Activated CD4-positive, alpha-beta memory T cell treated with anti-CD3 and anti-CD28 coated beads, Interleukin-2, amount 10 ng/mL, durations not matched to agents 7 days and 5 days (primary cell): ENCODE data around the gene CA4. TPM values are rescaled to one million over a fixed set of nuclear protein-coding genes. Genes with fewer than 3 reads are reported as not detected.
"Not testable (repeated sequence)": the region's sequence is repeated elsewhere in the genome, so short reads cannot be mapped to it uniquely, and the experiment has no call there.

ENCODE experiments used
- CTCF ChIA-PET: fragments of 350-600 bp; sonication (Branson Sonifier 250); formaldehyde crosslinking; loops from one replicate; lab custom pipeline; 2021; ENCODE audit warnings: antibody characterized with exemption, inconsistent platforms; lab: Charles Lee
- POLR2A ChIA-PET: fragments of 350-600 bp; sonication (Branson Sonifier 250); formaldehyde crosslinking; loops from one replicate; lab custom pipeline; 2021; ENCODE audit warnings: antibody characterized with exemption; lab: Charles Lee
- DNase-seq: peaks from one replicate; pipeline ENCODE4 v3.0.0-alpha.2; 2020
- H3K27ac Mint-ChIP-seq: one replicate; pipeline ENCODE4 v1.8.0; 2021; ENCODE audit warnings: mild to moderate bottlenecking, mixed read lengths
- H3K27me3 Mint-ChIP-seq: one replicate; pipeline ENCODE4 v1.8.0; 2021; ENCODE audit warnings: mixed read lengths
- H3K36me3 Mint-ChIP-seq: one replicate; pipeline ENCODE4 v1.8.0; 2021; ENCODE audit warnings: low read depth, mixed read lengths
- H3K4me1 Mint-ChIP-seq: one replicate; pipeline ENCODE4 v1.8.0; 2021; ENCODE audit warnings: mixed read lengths
- H3K4me3 Mint-ChIP-seq: one replicate; pipeline ENCODE4 v1.8.0; 2021; ENCODE audit warnings: mild to moderate bottlenecking, mixed read lengths
- H3K9me3 Mint-ChIP-seq: one replicate; pipeline ENCODE4 v1.8.0; 2021; ENCODE audit warnings: mixed read lengths
- total RNA-seq, 2 experiments: library from RNA; stranded (reverse); gene quantifications; one replicate each; pipeline ENCODE4 v1.2.3, GENCODE V29; 2021

CA4 gene
- total RNA-seq, 2 experiments from 2014 or later = not detected

DNA sequence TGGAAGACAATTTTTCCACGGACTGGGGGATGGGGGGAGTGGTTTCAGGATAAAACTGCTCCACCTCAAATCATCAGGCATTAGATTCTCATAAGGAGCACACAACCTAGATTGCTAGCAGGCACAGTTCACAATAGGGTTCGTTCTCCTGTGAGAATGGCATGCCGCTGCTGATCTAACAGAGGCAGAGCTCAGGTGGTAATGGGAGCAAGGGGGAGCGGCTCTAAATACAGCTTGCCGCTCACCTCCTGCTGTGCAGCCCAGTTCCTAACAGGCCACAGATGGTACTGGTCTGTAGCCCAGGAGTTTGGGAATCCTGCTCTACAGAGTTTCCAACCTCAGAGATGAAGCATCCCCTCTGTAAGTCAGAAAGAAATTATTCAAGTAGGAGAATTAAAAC, 27.0 kb downstream of the CA4 start:
- POLR2A ChIA-PET, DNase-seq, CTCF ChIA-PET, H3K4me1 Mint-ChIP-seq, H3K4me3 Mint-ChIP-seq, H3K27me3 Mint-ChIP-seq, H3K9me3 Mint-ChIP-seq, H3K27ac Mint-ChIP-seq: not testable (repeated sequence)
- H3K36me3 Mint-ChIP-seq = peaks cover 14% of the 10 kb centered on the region

DNA sequence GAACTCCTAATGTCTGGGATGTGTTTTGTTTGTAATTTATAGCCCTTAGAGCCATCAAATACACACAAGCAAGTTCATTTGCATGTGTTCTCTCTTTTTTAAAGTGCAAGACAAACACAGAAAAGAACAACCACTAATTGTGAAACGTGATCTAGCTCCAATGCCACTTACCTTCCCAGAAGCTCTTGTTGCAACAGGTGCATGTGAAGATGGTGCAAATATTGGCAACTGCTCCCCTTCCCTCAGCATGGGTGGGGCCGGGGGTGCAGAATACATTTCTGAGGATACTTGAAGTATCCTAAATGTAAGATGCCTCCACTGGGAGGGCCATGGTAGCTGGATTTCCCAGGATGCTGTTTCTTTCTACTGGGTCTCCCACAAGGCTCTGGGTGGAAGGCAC, 28.4 kb downstream of the CA4 start:
- CTCF ChIA-PET, H3K9me3 Mint-ChIP-seq, DNase-seq, H3K4me3 Mint-ChIP-seq, POLR2A ChIA-PET, H3K27ac Mint-ChIP-seq, H3K4me1 Mint-ChIP-seq, H3K27me3 Mint-ChIP-seq: not testable (repeated sequence)
- peaks cover 14% of the 10 kb centered on the region for H3K36me3 Mint-ChIP-seq

DNA sequence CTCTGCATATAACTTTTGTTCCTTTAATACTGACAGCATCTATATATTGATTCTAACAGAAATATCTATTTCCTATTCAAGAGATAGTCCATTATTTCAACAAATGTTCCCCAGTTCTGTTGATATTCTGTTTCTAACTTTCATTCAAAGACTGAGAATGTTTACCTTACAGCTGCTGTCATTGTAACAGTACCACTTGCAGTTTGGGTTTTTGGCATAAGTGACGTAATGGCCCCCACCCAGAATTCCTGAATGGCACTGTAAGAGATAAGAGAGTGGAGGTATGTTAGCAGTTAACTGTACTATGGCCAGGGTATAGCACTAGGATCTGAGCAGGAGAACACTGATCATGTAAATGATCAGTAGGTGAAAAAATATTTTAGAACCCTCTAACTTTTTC, 30.6 kb downstream of the CA4 start:
- H3K4me1 Mint-ChIP-seq, POLR2A ChIA-PET, DNase-seq, CTCF ChIA-PET, H3K27ac Mint-ChIP-seq, H3K4me3 Mint-ChIP-seq, H3K9me3 Mint-ChIP-seq, H3K27me3 Mint-ChIP-seq: not testable (repeated sequence)
- H3K36me3 Mint-ChIP-seq = peaks cover 21% of the 10 kb centered on the region

DNA sequence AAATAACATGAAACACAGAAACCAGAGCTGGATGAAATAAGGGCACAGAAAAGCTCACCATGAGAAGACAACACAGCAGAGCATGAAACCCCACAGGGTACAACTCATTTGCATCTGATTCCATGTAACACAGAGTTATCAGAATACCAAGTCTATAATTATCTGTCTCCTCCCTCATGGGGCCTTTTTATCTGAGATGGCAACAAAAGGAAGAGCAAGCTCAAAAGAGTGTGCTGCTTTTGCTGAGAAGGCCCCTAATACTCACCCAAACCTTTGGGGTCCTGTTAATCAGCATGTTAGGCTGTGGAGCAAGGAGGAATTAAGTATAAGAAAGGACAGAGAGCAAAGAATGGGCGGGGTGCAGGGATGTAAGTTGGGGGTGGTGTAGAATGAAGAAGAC, 36.6 kb downstream of the CA4 start:
- peaks cover 27% of the 10 kb centered on the region for H3K36me3 Mint-ChIP-seq
- H3K27me3 Mint-ChIP-seq, POLR2A ChIA-PET, DNase-seq, H3K4me3 Mint-ChIP-seq, H3K9me3 Mint-ChIP-seq, H3K4me1 Mint-ChIP-seq, CTCF ChIA-PET, H3K27ac Mint-ChIP-seq: not testable (repeated sequence)

DNA sequence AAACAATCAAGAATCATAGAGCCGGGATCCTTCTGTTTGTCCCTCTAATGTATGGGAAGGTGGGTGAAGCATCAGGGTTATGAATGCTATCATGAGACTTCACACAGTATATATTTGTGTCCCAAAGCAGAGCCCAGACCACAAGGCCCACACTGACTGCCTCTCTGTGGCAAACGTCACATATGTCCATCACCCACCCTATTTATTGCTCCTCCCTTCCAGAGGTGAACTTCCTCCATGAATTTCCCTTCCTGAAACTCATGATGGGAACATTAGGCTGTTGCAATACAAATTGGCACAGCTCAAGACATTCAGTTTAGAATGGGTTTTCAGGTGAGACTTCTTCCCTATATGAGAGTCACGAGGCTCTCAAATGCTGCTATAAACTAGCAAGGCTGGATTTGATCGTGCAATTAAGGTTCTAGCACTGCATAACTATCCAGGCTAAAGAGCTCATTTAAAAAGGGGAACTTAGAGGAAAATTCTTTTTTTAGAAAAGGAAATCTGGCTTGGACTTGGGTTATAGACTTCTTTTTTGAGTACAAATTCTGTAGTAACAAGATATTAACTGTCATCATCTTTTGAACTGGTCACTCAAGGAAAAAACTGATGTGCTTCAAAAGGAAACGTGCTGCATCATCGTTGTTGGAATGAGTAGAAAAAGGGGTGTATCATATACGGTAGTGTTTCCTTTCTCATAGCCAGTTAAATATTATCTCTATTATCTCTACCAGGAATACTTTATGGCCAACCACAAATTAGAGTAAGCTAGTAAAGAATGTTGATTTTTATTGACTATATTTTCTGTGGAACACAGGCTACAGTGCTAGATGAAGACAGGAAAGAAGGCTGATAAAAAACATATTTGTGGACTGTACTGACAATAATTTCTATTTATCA, 37.3 kb downstream of the CA4 start:
- not testable (repeated sequence) for H3K9me3 Mint-ChIP-seq, H3K4me1 Mint-ChIP-seq, H3K4me3 Mint-ChIP-seq, H3K27me3 Mint-ChIP-seq, H3K27ac Mint-ChIP-seq, DNase-seq
- peaks cover 24% of the 10 kb centered on the region for H3K36me3 Mint-ChIP-seq
- ChIA-PET POLR2A (interaction anchor here (0.9 kb wide), 1 partner anchor 412 kb away, joined by 3 read pairs; no protein-coding TSS in a partner anchor), CTCF (interaction anchor here (0.6 kb wide), 1 partner anchor 584 kb away, joined by 3 read pairs; no protein-coding TSS in a partner anchor)

DNA sequence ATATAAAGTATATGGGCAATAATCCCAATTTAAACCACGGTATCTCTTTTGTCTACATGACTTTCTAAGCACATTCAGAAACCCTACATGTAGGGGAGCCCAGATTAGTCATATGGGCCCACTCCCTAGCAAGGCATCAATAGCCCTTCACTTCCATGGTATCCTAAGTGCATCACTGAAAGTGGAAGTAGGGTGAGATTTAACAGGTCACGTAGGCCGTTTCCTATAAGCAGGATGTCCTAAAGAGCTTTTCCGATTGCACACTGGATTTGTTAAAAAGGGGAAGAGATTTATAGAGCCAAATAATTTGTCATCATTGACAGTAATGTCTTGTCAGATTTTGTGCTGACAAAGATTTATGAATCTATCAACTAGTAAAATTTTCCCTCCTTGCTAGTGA, 39.0 kb downstream of the CA4 start:
- Mint-ChIP-seq H3K4me1 (peaks cover 6% of the 10 kb centered on the region), H3K4me3 (no peak overlapping the region), H3K9me3 (no peaks in the 10 kb centered on the region), H3K36me3 (peaks cover 29% of the 10 kb centered on the region), H3K27me3 (no peaks in the 10 kb centered on the region), H3K27ac (no peak overlapping the region)
- CTCF ChIA-PET = no interaction called here
- no peak for DNase-seq
- POLR2A ChIA-PET = no interaction called here

DNA sequence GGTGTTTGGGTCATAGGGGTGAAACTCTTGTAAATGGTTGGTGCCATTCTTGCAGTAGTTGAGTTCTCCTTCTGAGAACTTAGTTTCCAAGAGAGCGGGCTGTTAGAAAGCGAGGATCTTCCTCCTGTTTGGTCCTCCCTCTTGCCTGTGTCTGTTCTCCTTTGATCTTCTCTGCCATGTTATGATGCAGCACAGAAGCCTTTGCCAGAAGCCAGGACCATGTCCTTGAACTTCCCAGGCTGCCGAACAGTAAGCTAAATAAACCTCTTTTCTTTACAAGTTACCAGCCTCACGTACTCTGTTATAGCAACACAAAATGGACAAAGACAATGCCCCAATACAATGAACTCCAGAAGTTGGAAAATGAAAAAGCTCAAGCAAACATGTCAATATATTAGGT, 40.3 kb downstream of the CA4 start:
- H3K27ac Mint-ChIP-seq, H3K9me3 Mint-ChIP-seq, H3K27me3 Mint-ChIP-seq, H3K4me3 Mint-ChIP-seq, H3K4me1 Mint-ChIP-seq, POLR2A ChIA-PET, DNase-seq, CTCF ChIA-PET: not testable (repeated sequence)
- H3K36me3 Mint-ChIP-seq = peaks cover 31% of the 10 kb centered on the region

DNA sequence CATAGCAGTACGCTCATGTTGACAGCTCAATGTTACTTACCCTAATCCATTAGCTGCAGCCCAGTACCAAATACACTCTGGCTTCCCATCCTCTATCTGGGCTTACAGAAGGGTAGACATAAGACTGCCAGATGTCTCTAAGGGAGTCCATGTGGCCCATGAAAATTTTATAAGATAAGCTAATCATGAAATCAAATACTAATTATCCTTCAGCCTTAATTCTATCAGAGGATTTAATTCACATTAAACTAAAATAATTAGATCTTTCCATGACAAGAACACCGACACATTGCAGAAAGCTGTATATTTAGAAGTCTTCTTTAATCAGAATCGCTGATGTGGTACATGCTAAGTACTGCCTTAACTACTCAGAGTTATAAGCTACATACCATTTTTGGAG, 43.3 kb downstream of the CA4 start:
- H3K4me1 Mint-ChIP-seq, H3K27ac Mint-ChIP-seq, H3K9me3 Mint-ChIP-seq, CTCF ChIA-PET, H3K27me3 Mint-ChIP-seq, H3K4me3 Mint-ChIP-seq, DNase-seq: not testable (repeated sequence)
- POLR2A ChIA-PET = interaction anchor here (1.4 kb wide), 1 partner anchor 199 kb away, joined by 3 read pairs; no protein-coding TSS in a partner anchor
- H3K36me3 Mint-ChIP-seq = peaks cover 36% of the 10 kb centered on the region

DNA sequence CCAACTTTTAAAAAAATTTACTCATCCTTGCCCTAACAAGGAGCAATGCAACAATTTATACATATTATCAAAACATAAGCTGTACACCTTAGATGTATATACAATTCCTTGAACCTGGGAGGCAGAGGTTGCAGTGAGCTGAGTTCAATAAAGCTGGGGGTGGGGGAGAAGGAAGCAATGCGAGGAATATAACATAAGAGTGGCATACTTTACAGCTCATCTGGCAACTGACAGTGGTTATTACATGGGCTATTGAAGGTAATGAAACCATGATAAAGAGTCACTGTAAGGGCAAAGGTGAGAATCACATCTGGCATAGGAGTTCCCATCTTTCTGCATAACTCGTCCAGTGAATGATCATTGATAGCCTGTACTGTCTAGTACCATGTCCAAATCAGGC, 43.7 kb downstream of the CA4 start:
- Mint-ChIP-seq H3K27ac (no peak overlapping the region), H3K4me3 (no peak overlapping the region), H3K36me3 (peaks cover 39% of the 10 kb centered on the region), H3K9me3 (no peaks in the 10 kb centered on the region), H3K27me3 (no peaks in the 10 kb centered on the region), H3K4me1 (no peaks in the 10 kb centered on the region)
- ChIA-PET CTCF (no interaction called here), POLR2A (interaction anchor here (1.4 kb wide), 1 partner anchor 199 kb away, joined by 3 read pairs; no protein-coding TSS in a partner anchor)
- no peak for DNase-seq

DNA sequence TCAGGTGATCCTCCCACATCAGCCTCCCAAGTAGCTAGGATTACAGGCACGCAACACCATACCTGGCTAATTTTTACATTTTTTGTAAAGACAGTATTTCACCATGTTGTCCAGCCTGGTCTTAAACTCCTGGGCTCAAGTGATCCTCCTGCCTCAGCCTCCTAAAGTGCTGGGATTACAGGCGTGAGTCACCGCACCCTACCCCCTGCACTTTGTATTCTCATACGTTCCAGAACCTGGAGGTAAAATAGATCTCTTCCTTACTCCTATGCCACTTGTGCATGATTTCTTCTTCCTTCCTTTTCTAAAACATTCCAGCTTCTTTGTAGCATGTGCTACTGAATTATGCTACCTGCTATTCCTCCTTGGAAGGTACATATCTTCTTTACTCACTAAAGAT, 44.4 kb downstream of the CA4 start:
- H3K4me1 Mint-ChIP-seq, H3K4me3 Mint-ChIP-seq, CTCF ChIA-PET, H3K27me3 Mint-ChIP-seq, H3K27ac Mint-ChIP-seq, H3K9me3 Mint-ChIP-seq, DNase-seq, POLR2A ChIA-PET: not testable (repeated sequence)
- peaks cover 36% of the 10 kb centered on the region for H3K36me3 Mint-ChIP-seq

DNA sequence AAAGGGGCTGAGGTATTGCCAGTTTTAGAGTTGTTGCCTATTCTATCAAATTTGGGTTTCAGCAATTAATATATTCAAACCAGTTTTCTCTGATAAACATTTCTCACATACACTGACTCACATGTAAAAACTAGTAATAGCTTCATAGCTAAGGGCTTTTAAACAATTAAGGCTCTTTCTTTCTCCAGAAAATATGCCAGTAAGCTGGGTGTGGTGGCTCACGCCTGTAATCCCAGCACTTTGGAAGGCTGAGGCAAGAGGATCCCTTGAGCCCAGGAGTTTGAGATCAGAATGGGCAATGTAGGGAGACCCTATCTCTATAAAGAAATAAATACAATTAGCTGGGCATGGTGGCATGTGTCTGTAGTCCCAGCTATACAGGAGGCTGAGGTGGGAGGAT, 48.9 kb downstream of the CA4 start:
- H3K4me1 Mint-ChIP-seq, H3K4me3 Mint-ChIP-seq, H3K27ac Mint-ChIP-seq, H3K9me3 Mint-ChIP-seq, H3K27me3 Mint-ChIP-seq, DNase-seq: not testable (repeated sequence)
- ChIA-PET POLR2A (interaction anchor here (1.1 kb wide), 1 partner anchor 57 kb away, joined by 3 read pairs; no protein-coding TSS in a partner anchor), CTCF (interaction anchor here (1.5 kb wide), 1 partner anchor 48 kb away, joined by 3 read pairs; no protein-coding TSS in a partner anchor)
- peaks cover 19% of the 10 kb centered on the region for H3K36me3 Mint-ChIP-seq

DNA sequence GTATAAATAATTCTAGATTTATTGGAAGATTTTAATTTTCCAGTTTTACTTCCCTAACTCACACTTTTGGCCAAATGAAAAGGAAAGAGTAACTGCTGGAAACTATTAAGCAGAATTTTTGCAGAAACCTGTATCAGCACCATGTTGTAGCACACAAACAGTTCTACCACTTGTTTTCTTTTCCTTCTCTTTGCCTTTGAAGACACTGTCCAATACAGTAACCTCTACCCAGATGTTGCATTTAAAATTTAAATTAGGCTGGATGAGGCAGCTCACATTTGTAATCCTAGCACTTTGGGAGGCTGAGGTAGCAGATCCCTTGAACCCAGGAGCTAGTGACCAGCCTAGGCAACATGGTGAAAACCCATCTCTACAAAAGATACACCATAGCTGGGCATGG, 56.0 kb downstream of the CA4 start:
- CTCF ChIA-PET, H3K4me1 Mint-ChIP-seq, H3K27ac Mint-ChIP-seq: not testable (repeated sequence)

DNA sequence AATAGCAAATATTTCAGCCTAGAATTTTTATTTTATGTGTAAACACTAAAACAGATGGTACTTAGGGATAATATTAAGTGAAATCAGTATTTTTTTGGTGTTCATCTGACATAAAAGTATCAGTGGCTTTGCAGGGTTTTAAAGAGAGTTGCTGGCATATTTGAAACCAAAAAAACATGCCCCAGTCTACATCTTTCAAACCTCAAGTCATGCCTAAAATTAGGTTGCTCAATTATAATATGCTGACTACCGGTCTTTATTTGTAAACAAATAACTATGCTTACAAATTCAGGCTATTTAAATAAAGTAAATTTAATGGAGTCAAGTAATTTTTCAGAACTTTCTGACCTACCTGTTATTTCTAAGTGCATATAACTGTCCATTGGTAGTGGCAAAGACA, 58.5 kb downstream of the CA4 start:
- H3K9me3 Mint-ChIP-seq, CTCF ChIA-PET, H3K27ac Mint-ChIP-seq, H3K27me3 Mint-ChIP-seq, H3K36me3 Mint-ChIP-seq, DNase-seq, H3K4me1 Mint-ChIP-seq, H3K4me3 Mint-ChIP-seq, POLR2A ChIA-PET: not testable (repeated sequence)

More for the DNA sequence above, 56.0 kb downstream of the CA4 start:
- POLR2A ChIA-PET, H3K36me3 Mint-ChIP-seq, H3K27me3 Mint-ChIP-seq, H3K9me3 Mint-ChIP-seq, H3K4me3 Mint-ChIP-seq, DNase-seq: not testable (repeated sequence)
